GM18870 (cell line): ENCODE data around the gene TNFRSF21.
A peak's percentile ranks its signal among the peaks of the same experiment; 100 is the strongest.
"Not testable (repeated sequence)": the region's sequence is repeated elsewhere in the genome, so short reads cannot be mapped to it uniquely, and the experiment has no call there.

Experiments used
- ATAC-seq: cut with Tn5 transposase; IDR thresholded peaks from one replicate; pipeline ENCODE4 v1.9.1; 2021; ENCODE audit warnings: moderate library complexity; ENCODE audit not compliant: unreplicated experiment

Gene TNFRSF21

GRCh38 chr6:47290124-47290834 lies 19.4 kb downstream of the TNFRSF21 start:
- ATAC-seq, result no peak

GRCh38 chr6:47288267-47289090 lies 21.2 kb downstream of the TNFRSF21 start:
- no peak for ATAC-seq

- ATAC-seq, result no peak
Measured at GRCh38 chr6:47286301-47286700, 23.4 kb downstream of the TNFRSF21 start.

- ATAC-seq, result no peak
Measured at GRCh38 chr6:47283993-47284392, 25.7 kb downstream of the TNFRSF21 start.

- ATAC-seq, result peak; percentile 57
Measured at GRCh38 chr6:47278545-47278944, 31.2 kb downstream of the TNFRSF21 start.

GRCh38 chr6:47277702-47278101 lies 32.0 kb downstream of the TNFRSF21 start:
- ATAC-seq, result no peak

- ATAC-seq, result no peak
Measured at GRCh38 chr6:47276377-47276776, 33.3 kb downstream of the TNFRSF21 start.

- no peak for ATAC-seq
Measured at GRCh38 chr6:47275640-47276039, 34.1 kb downstream of the TNFRSF21 start.

GRCh38 chr6:47275132-47275531 lies 34.6 kb downstream of the TNFRSF21 start:
- ATAC-seq, result not testable (repeated sequence)

- ATAC-seq, result no peak
Measured at GRCh38 chr6:47268572-47269187, 41.0 kb downstream of the TNFRSF21 start.

- ATAC-seq, result no peak
Measured at GRCh38 chr6:47267301-47267700, 42.4 kb downstream of the TNFRSF21 start.

GRCh38 chr6:47265971-47266370 lies 43.7 kb downstream of the TNFRSF21 start:
- no peak for ATAC-seq

GRCh38 chr6:47264775-47265184 lies 44.9 kb downstream of the TNFRSF21 start:
- ATAC-seq, result no peak

- ATAC-seq, result no peak
Measured at GRCh38 chr6:47263268-47263667, 46.4 kb downstream of the TNFRSF21 start.

GRCh38 chr6:47262231-47262630 lies 47.5 kb downstream of the TNFRSF21 start:
- ATAC-seq, result no peak

GRCh38 chr6:47261191-47261590 lies 48.5 kb downstream of the TNFRSF21 start:
- no peak for ATAC-seq

GRCh38 chr6:47260021-47260420 lies 49.7 kb downstream of the TNFRSF21 start:
- ATAC-seq, result no peak

- ATAC-seq, result no peak
Measured at GRCh38 chr6:47258724-47259347, 50.9 kb downstream of the TNFRSF21 start.

GRCh38 chr6:47256981-47257730 lies 52.5 kb downstream of the TNFRSF21 start:
- ATAC-seq, result no peak

GRCh38 chr6:47256361-47256760 lies 53.3 kb downstream of the TNFRSF21 start:
- no peak for ATAC-seq

- ATAC-seq, result no peak
Measured at GRCh38 chr6:47254906-47255305, 54.8 kb downstream of the TNFRSF21 start.
